GM18951 (cell line): ENCODE data around the gene GRIK3.

Experiments
- POLR2A ChIP-seq: IDR thresholded peaks from 4 replicates; pipeline ENCODE4 v1.6.1; 2011; ENCODE audit warnings: mild to moderate bottlenecking; ENCODE audit not compliant: insufficient read length, insufficient read depth; ENCODE audit errors: extremely low read depth
- in situ Hi-C: fragments of 300-500 bp; cut with MboI; formaldehyde crosslinking; loops from one replicate; pipeline ENCODE4 v1.12.0; 2022; ENCODE audit warnings: low sequenced_read_pairs, mixed read lengths, inconsistent platforms; ENCODE audit not compliant: unreplicated experiment

GRIK3 gene

DNA sequence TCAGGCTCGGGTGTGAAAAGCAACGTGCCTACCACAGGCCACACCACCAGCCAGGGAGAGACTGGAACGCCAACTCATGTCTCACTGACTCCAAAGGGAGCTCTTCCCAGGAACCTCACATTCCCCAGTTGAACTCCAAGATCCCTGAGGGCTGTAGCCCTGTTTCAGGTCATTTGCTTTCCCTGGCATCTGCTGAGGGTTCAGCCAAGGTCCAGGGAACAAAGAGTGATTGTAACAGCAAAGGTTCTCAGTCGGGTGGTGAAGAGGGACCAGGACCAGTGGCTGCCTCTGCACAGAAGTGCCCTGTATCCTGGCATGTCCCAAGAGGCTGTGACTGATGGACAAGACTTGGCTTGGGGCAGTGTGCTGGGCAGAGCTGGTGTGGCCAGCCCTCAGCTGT is 42.8 kb downstream of the GRIK3 start:
- no peak for TF ChIP-seq POLR2A
- in situ Hi-C loops, result no loop called here

- in situ Hi-C loops, result no loop called here
- no peak for TF ChIP-seq POLR2A
Measured at GRCh38 chr1:36990928-36991327, 43.4 kb downstream of the GRIK3 start.

DNA sequence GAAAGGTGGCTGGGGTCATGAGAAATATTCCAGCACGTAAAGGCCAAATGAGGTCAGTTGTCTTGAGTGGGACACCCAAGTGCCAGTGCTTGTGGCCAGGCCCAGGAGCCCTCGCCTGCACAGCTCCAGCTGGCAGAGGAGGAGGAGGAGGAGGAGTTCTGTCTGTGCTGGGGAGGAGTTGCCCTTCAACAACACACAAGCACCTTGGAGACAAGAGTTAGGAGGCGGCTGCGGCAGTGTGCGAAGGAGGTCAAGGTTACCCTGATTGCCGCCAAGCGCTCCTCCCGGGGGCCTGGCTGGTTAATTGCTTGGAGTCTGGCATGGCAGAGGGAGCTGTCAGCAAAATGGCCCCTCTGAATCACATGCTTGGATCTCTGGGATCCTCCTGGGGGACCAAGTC is 45.1 kb downstream of the GRIK3 start:
- no peak for TF ChIP-seq POLR2A
- in situ Hi-C loops, result no loop called here

DNA sequence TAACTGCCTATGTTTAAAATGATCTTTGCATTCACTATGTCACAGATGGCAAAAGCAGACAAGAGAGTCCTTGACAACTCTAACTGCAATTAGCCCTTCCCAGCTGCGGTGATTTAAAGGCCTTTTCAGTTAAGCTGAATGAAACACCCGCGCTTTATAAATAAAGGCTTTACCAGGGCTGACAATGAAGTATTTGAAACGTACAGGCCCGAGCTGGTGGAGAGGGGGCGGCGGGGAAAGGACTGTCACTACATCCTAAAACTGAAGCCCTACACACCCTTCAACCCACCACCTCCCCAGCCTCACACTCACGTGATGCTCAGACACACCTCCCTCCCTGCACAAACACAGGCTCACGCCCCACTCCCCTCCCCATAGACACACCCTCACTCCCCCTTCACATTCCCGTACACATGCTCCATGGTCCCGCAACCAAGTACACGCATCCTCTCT is 45.5 kb downstream of the GRIK3 start:
- no peak for TF ChIP-seq POLR2A
- in situ Hi-C loops, result no loop called here

DNA sequence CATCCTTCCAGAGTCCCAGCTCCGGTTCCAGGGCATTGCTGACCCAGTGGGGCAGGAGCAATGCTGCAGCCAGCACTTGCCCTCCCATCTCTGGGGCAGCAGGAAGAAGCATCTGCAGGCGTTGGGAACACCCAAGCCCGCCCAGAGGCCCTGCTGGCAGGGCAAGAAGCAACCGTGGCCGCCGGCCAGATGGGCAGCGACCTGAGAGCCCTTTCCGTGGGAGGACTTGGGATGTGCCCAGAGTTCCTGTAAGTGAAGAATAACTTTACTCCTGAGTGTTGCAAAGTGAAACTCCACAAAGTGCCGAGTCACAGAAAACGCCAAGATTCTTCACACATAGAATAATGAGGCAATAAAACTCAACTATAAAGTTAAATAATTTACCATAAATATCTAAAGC is 46.0 kb downstream of the GRIK3 start:
- in situ Hi-C loops, result no loop called here
- TF ChIP-seq POLR2A, result no peak

DNA sequence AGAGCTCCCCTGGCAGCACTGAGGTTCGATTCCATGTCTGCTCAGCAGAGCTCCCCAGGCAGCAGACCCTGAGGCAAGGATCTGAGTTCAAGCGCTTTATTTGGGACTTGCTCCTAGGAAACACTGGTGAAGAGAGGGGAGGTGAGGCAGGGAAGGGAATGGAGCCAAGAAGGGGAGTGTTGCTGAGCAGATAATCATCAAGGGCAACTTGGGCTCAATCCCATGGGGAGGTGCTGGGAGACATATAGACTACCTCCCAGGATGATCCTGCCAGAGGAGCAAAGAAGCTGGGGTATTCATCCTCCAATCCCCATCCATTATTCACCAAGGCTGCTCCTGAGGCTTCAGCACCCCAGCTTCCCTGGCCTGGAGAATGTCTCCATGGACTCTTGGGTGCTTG is 47.0 kb downstream of the GRIK3 start:
- TF ChIP-seq POLR2A, result no peak
- in situ Hi-C loops, result no loop called here

GRCh38 chr1:36986241-36986985 is 47.9 kb downstream of the GRIK3 start:
- in situ Hi-C loops, result no loop called here
- TF ChIP-seq POLR2A, result no peak

- no peak for TF ChIP-seq POLR2A
- in situ Hi-C loops, result no loop called here
Measured at GRCh38 chr1:36984675-36985074, 49.6 kb downstream of the GRIK3 start.

- no peak for TF ChIP-seq POLR2A
- in situ Hi-C loops, result no loop called here
Measured at GRCh38 chr1:36984026-36984425, 50.3 kb downstream of the GRIK3 start.

GRCh38 chr1:36982709-36983108 is 51.6 kb downstream of the GRIK3 start:
- in situ Hi-C loops, result no loop called here
- no peak for TF ChIP-seq POLR2A

DNA sequence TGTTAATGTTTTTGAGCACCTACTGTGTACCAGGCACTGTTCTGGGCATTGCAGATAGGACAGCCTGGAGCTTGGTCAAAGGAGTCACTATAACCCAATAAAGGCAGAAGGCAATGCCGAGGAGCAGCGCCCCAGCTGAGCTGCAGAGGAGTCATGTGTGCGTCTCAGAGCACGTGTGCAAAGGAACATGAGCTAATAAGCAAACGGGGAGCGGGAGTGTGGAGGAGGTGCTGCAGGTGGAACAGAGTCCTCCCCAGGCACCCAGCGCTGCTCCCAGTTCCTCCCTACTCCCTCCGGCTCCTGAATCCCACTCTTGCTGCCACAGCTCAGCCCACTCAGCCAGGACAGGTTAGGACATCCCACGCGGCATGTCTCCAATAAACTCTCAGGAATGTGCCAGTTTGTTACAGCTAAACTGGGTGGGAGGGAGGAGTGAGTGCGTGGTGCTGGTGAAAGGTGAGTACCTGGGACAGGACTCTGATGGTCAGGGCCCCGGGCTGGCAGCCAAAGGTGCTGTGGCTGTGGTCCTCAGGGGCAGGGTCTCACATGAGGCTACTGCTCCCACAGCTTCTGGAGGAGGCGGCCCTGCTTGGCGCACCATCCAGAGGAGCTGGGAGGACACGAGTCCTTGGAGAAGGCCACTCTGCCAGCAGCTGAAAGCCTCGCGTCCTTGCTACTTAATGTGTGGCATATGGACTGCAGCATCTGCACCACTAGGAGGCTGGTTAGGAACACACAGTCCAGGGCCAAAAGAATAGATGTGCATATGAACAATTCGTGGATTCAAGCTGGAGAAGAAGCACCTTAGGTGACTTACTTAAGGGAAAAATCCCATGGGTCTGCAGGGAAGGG is 52.3 kb downstream of the GRIK3 start:
- in situ Hi-C loops, result no loop called here
- TF ChIP-seq POLR2A, result no peak

DNA sequence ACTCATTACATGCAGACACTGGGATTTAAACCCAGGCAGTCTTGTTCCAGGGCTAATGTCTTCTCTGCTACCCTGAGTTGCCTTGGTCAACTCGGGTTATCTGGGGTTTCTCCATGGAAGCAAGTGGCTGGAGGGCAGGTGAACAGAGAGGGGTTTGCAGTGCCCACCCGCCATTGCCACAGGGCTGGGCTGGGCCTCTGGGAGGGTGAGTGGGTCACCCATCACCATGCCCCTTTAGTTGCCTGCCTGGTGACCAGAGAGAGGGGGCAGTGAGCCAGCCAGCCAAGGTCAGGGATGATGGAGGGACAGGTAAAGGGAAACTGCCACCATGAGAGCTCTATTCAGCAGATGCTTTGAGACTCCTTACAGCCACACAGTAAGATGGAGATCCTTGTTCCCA is 53.2 kb downstream of the GRIK3 start:
- TF ChIP-seq POLR2A, result no peak
- in situ Hi-C loops, result no loop called here

- TF ChIP-seq POLR2A, result no peak
- in situ Hi-C loops, result no loop called here
Measured at GRCh38 chr1:36977731-36978406, 56.4 kb downstream of the GRIK3 start.
